GM19043 (cell line): Measurements from ENCODE around the gene SREBF2.
"Not testable (repeated sequence)": the region's sequence is repeated elsewhere in the genome, so short reads cannot be mapped to it uniquely, and the experiment has no call there.

Source experiments
- ATAC-seq: cut with Tn5 transposase; IDR thresholded peaks from one replicate; pipeline ENCODE4 v1.9.1; 2021; ENCODE audit warnings: low read depth; ENCODE audit not compliant: unreplicated experiment

SREBF2 gene

DNA sequence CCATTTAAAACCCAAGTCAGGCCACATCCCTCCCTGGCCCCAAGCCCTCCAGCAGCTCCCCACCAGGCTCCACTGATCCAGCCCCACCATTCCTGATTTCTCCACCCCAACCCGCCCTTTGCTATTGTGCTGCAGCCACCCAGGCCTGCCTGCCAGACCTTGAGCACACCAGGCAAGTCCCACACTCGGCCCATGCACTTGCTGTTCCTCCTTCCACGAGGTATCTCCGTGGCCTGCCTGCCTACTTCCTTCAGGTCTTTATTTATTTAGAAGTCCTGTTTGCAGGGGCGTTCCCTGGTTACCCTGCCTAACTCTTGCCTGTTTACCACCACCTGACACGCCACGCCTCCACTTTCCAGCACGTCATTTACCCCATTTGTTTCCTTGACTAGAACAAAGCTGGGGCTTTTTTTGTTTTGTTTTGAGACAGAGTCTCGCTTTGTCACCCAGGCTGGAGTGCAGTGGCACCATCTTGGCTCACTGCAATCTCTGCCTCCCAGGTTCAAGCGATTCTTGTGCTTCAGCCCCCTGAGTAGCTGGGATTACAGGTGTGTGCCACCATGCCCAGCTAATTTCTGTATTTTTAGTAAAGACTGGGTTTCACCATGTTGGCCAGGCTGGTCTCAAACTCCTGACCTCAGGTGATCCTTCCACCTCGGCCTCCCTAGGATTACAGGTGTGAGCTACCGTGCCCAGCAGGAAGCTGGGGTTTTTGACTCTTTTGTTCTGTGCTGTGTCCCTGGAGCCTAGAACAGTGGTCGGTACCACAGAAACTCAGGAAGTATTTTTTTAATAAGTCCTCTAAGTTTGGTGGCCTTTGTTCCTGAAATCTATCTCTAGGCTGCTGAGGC lies 107.3 kb downstream of the SREBF2 start:
- ATAC-seq: peak; percentile 55

DNA sequence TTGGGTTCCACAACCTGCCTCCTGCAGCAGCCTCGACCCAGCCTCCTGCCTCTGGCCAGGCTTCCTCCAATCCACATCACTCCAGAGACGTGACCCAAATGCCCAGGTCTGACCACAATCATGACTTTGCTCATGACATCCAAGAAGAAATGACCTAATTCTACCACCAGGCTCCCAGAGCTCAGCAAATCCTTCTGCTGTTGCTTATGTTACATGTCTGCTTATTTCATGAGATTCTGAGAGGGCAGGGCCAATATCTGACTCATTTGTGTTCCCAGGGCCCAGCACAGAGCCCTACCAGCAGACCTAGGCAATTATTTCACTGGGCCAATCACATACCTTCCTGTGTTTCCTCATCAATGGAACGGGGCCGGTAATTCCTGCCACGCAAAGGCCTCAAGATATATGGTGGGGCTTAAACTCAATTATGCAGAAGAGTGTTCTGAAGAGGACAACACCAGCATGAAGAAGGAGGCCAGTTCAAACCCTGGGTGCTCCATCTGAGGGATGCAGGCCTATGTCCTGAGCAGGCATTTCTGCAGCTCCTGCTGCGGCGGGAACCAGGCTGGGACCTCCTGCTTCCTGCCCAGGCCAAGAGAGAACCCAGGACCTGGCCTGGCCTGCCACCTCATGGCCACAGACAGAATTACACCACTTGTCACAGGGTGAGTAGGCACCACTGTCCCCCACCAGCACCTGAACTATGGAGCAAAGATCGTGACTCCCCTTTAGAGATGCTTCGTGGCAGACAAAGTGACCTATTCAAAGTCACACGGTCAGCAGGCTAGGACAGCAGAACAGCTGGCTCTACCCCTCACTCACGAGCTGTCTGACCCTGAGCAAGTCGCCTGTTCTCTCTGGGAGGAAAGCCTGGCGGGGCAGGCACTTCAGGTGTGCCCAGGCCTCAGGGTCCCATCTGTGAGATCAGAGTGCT lies 108.2 kb downstream of the SREBF2 start:
- ATAC-seq: peak; percentile 35

- no peak for ATAC-seq
These were observed 110.8 kb downstream of the SREBF2 start for GRCh38 chr22:41943661-41944209.

DNA sequence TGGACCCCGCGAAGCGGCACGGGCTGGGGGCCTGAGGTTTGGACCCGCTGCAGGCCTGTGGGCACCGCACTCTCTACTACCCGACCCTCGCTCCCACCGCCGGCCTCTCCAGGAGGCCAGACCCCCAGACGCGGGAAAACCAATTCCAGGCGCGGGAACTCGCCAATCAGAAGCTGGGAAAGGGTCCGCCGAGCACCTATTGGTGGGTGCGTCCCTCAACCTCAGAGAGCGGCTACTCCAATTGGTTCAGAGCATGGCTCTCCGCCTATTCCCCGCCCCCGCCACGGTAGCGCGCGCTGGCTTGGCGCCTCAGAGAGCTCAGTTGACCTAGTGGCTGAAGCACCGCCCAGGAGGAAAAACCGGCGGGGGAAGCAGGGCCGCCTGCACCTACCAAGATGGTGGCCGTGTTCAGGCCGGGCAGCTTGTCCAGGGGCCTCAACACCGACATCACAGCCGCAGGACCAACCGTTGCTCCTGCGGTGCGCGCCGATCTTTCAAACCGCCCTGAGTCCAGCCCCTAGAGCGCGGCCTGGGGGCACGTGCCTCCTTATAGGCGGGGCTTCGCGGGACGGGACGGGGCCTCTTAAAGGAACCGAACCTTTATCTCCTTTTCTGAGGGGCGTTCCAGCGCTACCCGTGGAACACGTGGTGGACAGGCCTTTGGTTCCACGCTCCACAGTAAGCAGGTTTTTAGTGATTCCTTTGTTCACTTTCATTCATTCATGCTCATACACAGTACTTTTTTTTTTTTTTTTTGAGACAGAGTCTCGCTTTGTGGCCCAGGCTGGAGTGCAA lies 113.9 kb downstream of the SREBF2 start, which contains the start of gene CENPM:
Gene CENPM (minus strand): TSS at position 524 of the 795 bp plus-strand sequence. CDS start 76 bp downstream, at position 448.
- ATAC-seq: peak; percentile 81

DNA sequence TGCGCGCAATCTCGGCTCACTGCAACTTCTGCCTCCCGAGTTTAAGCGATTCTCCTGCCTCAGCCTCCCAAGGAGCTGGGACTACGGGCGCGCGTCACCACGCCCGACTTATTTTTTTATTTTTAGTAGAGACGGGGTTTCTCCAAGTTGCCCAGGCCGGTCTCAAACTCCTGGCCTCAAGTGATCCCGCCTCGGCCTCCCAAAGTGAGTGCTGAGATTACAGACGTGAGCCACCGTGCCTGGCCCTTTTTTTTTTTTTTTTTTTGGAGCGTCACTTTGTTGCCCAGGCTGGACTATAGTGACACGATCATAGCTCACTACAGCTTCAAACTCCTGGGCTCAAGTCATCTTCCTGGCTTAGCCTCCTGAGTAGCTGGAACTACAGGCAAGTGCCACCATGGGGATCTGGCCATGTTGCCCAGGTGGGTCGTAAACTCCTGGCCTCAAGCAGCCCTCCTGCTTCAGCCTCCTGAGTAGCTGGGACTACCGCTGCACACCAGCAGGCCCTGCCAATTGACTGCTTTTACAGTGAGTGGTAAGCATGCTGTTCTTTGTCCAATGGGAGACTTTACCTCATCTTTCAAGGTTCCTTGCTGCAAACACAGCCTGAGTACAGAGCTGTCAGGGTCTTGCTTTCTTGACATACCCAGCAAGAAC lies 114.6 kb downstream of the SREBF2 start:
- ATAC-seq: no peak

GRCh38 chr22:41948142-41948541 lies 115.2 kb downstream of the SREBF2 start:
- ATAC-seq: no peak

DNA sequence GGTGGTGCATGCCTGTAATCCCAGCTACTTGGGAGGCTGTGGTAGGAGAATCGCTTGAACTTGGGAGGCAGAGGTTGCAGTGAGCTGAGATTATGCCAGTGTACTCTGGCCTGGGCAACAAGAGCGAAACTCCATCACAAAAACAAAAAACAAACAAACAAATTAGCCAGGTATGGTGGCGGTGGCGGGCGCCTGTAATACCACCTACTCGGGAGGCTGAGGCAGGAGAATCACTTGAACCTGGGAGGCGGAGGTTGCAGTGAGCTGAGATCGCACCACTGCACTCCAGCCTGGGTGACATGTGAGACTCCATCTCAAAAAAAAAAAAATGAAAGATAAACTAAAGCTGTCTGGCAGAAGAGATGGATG lies 116.0 kb downstream of the SREBF2 start:
- not testable (repeated sequence) for ATAC-seq

DNA sequence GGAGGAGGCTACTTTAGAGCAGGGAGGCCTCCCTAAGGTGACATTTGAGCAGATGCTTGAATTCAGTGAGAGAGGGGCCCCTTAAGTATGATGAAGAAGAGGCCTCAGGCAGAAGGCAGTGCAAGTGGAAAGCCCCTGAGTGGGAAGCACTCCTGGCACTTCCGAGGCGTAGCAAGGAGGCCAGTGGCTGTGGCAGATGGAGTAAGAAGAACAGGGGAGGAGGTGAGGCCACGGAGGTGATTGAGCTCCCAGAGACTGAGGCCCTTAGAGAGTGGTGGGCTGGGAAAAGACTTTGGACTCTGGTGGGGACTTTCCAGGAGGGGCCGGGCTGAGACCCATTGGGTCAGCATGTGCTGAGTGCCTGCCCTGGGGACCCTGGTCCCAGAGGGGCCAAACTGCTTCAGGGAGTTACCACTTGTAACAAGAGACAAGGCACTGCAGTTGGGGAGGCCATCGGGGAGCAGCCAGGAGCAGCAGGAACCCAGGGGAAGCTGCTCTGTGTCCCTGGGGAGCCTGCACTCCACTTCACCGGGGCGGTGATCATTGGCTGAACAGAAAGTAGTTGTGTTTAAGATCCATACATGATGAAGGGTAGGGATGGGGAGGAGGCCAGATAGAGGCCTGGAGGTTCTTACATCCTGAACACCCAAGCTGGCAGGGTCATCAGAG lies 116.5 kb downstream of the SREBF2 start:
- ATAC-seq: no peak

GRCh38 chr22:41951898-41952474 lies 119.1 kb downstream of the SREBF2 start, which contains the start of gene SMIM45:
SMIM45 (plus strand) TSS chr22:41952150.
- no peak for ATAC-seq

DNA sequence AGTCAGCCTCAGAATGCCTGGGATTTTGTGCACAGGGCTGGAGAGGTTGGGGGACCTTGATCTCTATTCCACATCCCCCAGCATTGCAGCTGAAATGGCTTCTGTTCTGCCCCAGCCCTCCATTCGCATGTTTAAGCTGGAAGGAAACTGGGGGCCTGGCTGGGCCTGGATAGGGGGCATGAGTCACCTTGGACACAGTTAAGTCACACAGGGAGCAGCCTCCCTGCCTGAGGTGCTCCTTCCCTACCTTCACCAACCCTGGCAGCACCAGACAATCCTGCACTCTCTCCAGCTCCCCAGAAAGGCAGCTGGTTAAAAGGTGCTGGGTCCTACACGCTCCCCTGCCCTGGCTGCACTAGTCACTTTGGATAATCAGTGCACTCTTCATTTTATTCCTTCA lies 119.8 kb downstream of the SREBF2 start:
- no peak for ATAC-seq
